GM12891 (cell line): ENCODE data around the gene ARHGEF28.

Experiments
- PAX5 ChIP-seq: IDR thresholded peaks from 2 replicates; pipeline ENCODE4 v1.6.1; 2011; ENCODE audit warnings: low read length, moderate library complexity, mild to moderate bottlenecking; ENCODE audit not compliant: insufficient read depth, severe bottlenecking
- POLR2A ChIP-seq: IDR thresholded peaks from 2 replicates; pipeline ENCODE4 v1.6.1; 2011; ENCODE audit warnings: low read depth, low read length, control low read depth
- POLR2AphosphoS5 ChIP-seq: IDR thresholded peaks from 2 replicates; pipeline ENCODE4 v1.6.1; 2011; ENCODE audit warnings: low read depth, low read length, control low read depth
- POU2F2 ChIP-seq: IDR thresholded peaks from 2 replicates; pipeline ENCODE4 v1.6.1; 2011; ENCODE audit warnings: low read depth, mild to moderate bottlenecking, control low read depth, low read length, moderate library complexity

- TF ChIP-seq POLR2A (no peak), POLR2AphosphoS5 (no peak), PAX5 (no peak), POU2F2 (no peak)
These were observed 58.7 kb downstream of the ARHGEF28 start for GRCh38 chr5:73684691-73685090.
